ENCODE measurements around the gene SLC16A10. TPM values are rescaled to one million over a fixed set of nuclear protein-coding genes. Genes with fewer than 3 reads are reported as not detected.
"Not testable (repeated sequence)": the region's sequence is repeated elsewhere in the genome, so short reads cannot be mapped to it uniquely, and the experiment has no call there.

Gene SLC16A10
- total RNA-seq, 1 experiment from 2014 or later, result 2.9 TPM

- H3K36me3 ChIP-seq (ENCODE audit: low read depth, low read length); H3K27ac ChIP-seq (ENCODE audit: low read length); H3K9ac ChIP-seq (ENCODE audit: low read length); H3K4me3 ChIP-seq (ENCODE audit: low read length); BruUV-seq (replicated peaks); H3K9me2 ChIP-seq (replicated peaks; ENCODE audit: low read length); POLR2A ChIA-PET (ENCODE audit: unreplicated experiment); H3K9me3 ChIP-seq (ENCODE audit: low read length); DNase-seq; H4K20me1 ChIP-seq (ENCODE audit: low read length); H3K4me1 ChIP-seq (ENCODE audit: insufficient read depth, low read length); intact Hi-C loops (cut with micrococcal nuclease); CTCF ChIA-PET; H2AFZ ChIP-seq (ENCODE audit: low read length); ATAC-seq; H3F3A ChIP-seq (ENCODE audit: low read length, unreplicated experiment); H3K79me2 ChIP-seq (ENCODE audit: low read length); H3K27me3 ChIP-seq (ENCODE audit: low read length); H3K4me2 ChIP-seq (ENCODE audit: low read length): not testable (repeated sequence)
These were observed 45.4 kb downstream of the SLC16A10 start for GRCh38 chr6:111132669-111133068.

DNA sequence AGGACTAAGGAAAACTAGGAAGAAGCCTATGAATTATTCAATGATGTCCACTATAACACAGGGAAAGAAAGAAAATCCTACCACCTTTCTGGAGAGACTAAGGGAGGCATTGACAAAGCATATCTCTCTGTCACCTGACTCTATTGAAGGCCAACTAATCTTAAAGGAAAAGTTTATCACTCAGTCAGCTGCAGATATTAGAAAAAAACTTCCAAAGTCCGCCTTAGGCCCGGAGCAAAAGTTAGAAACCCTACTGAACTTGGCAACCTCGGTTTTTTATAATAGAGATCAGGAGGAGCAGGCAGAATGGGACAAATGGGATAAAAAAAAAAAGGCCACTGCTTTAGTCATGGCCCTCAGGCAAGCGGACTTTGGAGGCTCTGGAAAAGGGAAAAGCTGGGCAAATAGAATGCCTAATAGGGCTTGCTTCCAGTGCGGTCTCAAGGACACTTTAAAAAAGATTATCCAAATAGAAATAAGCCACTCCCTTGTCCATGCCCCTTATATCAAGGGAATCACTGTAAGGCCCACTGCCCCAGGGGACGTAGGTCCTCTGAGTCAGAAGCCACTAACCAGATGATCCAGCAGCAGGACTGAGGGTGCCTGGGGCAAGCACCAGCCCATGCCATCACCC is 47.0 kb downstream of the SLC16A10 start:
- H3K4me3 ChIP-seq (ENCODE audit: low read length); H3K9ac ChIP-seq (ENCODE audit: low read length); H3K27ac ChIP-seq (ENCODE audit: low read length); H3K36me3 ChIP-seq (ENCODE audit: low read depth, low read length); H3K4me1 ChIP-seq (ENCODE audit: insufficient read depth, low read length); ATAC-seq; H3K79me2 ChIP-seq (ENCODE audit: low read length); POLR2A ChIA-PET (ENCODE audit: unreplicated experiment); BruUV-seq (replicated peaks); H3F3A ChIP-seq (ENCODE audit: low read length, unreplicated experiment); H3K9me2 ChIP-seq (replicated peaks; ENCODE audit: low read length); H3K27me3 ChIP-seq (ENCODE audit: low read length); H3K9me3 ChIP-seq (ENCODE audit: low read length); CTCF ChIA-PET; H4K20me1 ChIP-seq (ENCODE audit: low read length); intact Hi-C loops (cut with micrococcal nuclease); DNase-seq; H2AFZ ChIP-seq (ENCODE audit: low read length); H3K4me2 ChIP-seq (ENCODE audit: low read length): not testable (repeated sequence)

- H3K36me3 ChIP-seq (ENCODE audit: low read depth, low read length); H3K27ac ChIP-seq (ENCODE audit: low read length); H3K4me2 ChIP-seq (ENCODE audit: low read length); ATAC-seq; H3K4me3 ChIP-seq (ENCODE audit: low read length); BruUV-seq (replicated peaks); POLR2A ChIA-PET (ENCODE audit: unreplicated experiment); DNase-seq; H3K79me2 ChIP-seq (ENCODE audit: low read length); H3K27me3 ChIP-seq (ENCODE audit: low read length); H2AFZ ChIP-seq (ENCODE audit: low read length); H4K20me1 ChIP-seq (ENCODE audit: low read length); H3K9me3 ChIP-seq (ENCODE audit: low read length); intact Hi-C loops (cut with micrococcal nuclease); H3K9ac ChIP-seq (ENCODE audit: low read length); CTCF ChIA-PET; H3K9me2 ChIP-seq (replicated peaks; ENCODE audit: low read length); H3K4me1 ChIP-seq (ENCODE audit: insufficient read depth, low read length); H3F3A ChIP-seq (ENCODE audit: low read length, unreplicated experiment): not testable (repeated sequence)
These were observed 50.3 kb downstream of the SLC16A10 start for GRCh38 chr6:111137489-111138093.

DNA sequence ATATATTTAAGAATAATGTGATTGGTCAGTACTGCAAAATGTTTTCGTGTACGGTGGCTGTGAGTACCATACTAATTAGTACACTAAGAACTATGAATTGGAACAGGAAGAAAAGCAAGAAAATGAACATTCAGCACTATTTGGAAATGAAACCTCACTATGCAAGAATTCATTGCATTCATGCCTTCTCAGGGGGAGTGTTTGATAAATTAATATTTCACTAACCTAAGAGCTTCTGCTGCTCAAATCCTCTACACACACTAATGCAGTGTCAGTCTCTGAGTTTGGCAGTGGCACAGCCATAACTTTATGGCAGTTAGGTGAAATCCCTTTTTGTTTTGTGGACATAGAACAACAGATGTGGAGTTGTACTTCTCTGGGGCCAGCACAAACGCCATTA is 60.1 kb downstream of the SLC16A10 start:
- Histone ChIP-seq H3K4me3 (ENCODE audit: low read length) (no peak overlapping the region), H3K4me2 (ENCODE audit: low read length) (no peak overlapping the region), H3K9ac (ENCODE audit: low read length) (no peak overlapping the region), H2AFZ (ENCODE audit: low read length) (no peak overlapping the region), H3K27me3 (ENCODE audit: low read length) (no peaks in the 10 kb centered on the region), H3K79me2 (ENCODE audit: low read length) (no peaks in the 10 kb centered on the region), H3K36me3 (ENCODE audit: low read depth, low read length) (no peaks in the 10 kb centered on the region), H3K4me1 (ENCODE audit: insufficient read depth, low read length) (no peaks in the 10 kb centered on the region), H3K9me3 (ENCODE audit: low read length) (no peaks in the 10 kb centered on the region), H3K27ac (ENCODE audit: low read length) (no peak overlapping the region), H3F3A (ENCODE audit: low read length, unreplicated experiment) (no peaks in the 10 kb centered on the region), H4K20me1 (ENCODE audit: low read length) (no peaks in the 10 kb centered on the region), H3K9me2 (replicated peaks; ENCODE audit: low read length) (no peaks in the 10 kb centered on the region)
- no TSS peak for BruUV-seq (replicated peaks)
- POLR2A ChIA-PET (ENCODE audit: unreplicated experiment), result no interaction called here
- intact Hi-C loops (cut with micrococcal nuclease), result no loop called here
- no peak for DNase-seq
- CTCF ChIA-PET, result no interaction called here
- TF ChIP-seq EZH2phosphoT487 (IDR thresholded peaks at IDR 0.05; ENCODE audit: borderline replicate concordance, low read length) (no peak), EZH2 (IDR thresholded peaks at IDR 0.05; ENCODE audit: low read length, unreplicated experiment) (no peak)
- TF ChIP-seq, protein P1, sequence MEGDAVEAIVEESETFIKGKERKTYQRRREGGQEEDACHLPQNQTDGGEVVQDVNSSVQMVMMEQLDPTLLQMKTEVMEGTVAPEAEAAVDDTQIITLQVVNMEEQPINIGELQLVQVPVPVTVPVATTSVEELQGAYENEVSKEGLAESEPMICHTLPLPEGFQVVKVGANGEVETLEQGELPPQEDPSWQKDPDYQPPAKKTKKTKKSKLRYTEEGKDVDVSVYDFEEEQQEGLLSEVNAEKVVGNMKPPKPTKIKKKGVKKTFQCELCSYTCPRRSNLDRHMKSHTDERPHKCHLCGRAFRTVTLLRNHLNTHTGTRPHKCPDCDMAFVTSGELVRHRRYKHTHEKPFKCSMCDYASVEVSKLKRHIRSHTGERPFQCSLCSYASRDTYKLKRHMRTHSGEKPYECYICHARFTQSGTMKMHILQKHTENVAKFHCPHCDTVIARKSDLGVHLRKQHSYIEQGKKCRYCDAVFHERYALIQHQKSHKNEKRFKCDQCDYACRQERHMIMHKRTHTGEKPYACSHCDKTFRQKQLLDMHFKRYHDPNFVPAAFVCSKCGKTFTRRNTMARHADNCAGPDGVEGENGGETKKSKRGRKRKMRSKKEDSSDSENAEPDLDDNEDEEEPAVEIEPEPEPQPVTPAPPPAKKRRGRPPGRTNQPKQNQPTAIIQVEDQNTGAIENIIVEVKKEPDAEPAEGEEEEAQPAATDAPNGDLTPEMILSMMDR (conservative IDR thresholded peaks at IDR 0.05; ENCODE audit: low read depth, low read length), result no peak
- ATAC-seq, result no peak

Measured in PC-3 (cell line).